ENCODE data around the gene SNRPA. TPM values are rescaled to one million over a fixed set of nuclear protein-coding genes. Genes with fewer than 3 reads are reported as not detected.

SNRPA gene
- total and polyA plus RNA-seq, 7 experiments from 2014 or later = 44.1 to 166 (median 69.9) TPM

DNA sequence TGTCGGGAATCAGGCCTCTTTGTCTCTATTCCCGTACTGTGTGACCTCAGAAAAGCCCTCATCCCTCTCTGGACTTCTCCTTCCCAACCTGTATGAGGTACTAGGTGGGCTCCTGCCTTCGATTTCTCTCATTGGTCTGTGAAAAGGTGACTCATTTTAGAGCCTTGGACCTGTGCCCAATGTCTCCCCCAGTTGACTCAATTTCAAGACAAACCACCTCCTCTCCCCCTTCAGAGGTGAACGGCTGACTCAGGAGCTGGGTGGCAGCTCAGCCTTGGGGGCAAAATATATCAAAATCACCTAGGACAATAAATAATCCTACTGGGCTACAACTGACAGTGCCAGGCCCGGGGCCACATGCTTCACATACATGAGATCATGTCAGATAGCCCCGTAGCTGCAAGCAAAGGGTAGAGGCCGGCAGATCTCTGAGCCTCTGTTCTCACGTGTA, 34.9 kb upstream of the SNRPA start:
- peak overlapping the region; percentile 92 for H3K27ac ChIP-seq (ENCODE audit: low read depth, low read length)
- Mint-ChIP-seq H3K4me3 (peak overlapping the region; percentile 87 to 99 (median 92)), H3K9me3 (no peaks in the 10 kb centered on the region), H3K36me3 (peaks cover 7 to 26% (median 11%) of the 10 kb centered on the region in 5 donors), H3K4me1 (peaks cover 49 to 75% (median 71%) of the 10 kb centered on the region in 7 donors), H3K27ac (peak overlapping the region; percentile 94 to 99 (median 97)), H3K27me3 (no peaks in the 10 kb centered on the region)
- no peak for ATAC-seq
- CTCF ChIA-PET = interaction anchor here (1.2 to 1.3 kb wide), 2 partner anchors 31 to 34 kb away, joined by 3 read pairs; partner anchors contain the start of gene ACTMAP
- DNase-seq = peak in 4 of 9 donors; percentile 3 to 71 (median 32)
- peaks cover 39 to 44% of the 10 kb centered on the region in 2 donors for H3K4me1 ChIP-seq (ENCODE audit: control insufficient read depth in 2 of 2, insufficient read depth in 2 of 2, low read length in 2 of 2)
- peak overlapping the region; percentile 75 for H3K4me3 ChIP-seq (ENCODE audit: low read length)
- POLR2A ChIA-PET = interaction anchor here (1.0 to 2.4 kb wide), 8 partner anchors 12 to 546 kb away, joined by 3 to 19 read pairs (median 7); partner anchors contain the start of genes ACTMAP, EGLN2, RAB4B and SNRPA
- H3K36me3 ChIP-seq (ENCODE audit: control insufficient read depth in 2 of 3, insufficient read depth in 3 of 3, low read length in 3 of 3) = peaks cover 0 to 4% (median 3%) of the 10 kb centered on the region in 3 experiments
- no peaks in the 10 kb centered on the region for H3K9me3 ChIP-seq (ENCODE audit: control insufficient read depth in 2 of 3, low read length in 3 of 3)
- H3K27me3 ChIP-seq (ENCODE audit: control insufficient read depth in 2 of 2, insufficient read depth in 2 of 2, low read length in 2 of 2) = no peaks in the 10 kb centered on the region
- intact Hi-C loops (cut with micrococcal nuclease) = loop anchor here (1.0 to 10.0 kb wide), 16 partner anchors 34 to 1374 kb away; partner anchors contain the start of genes BLVRB (in 2 of the 2), RAB4B (in 2 of the 2), SPTBN4 (in 2 of the 2) and ACTMAP (in 1 of the 2)

DNA sequence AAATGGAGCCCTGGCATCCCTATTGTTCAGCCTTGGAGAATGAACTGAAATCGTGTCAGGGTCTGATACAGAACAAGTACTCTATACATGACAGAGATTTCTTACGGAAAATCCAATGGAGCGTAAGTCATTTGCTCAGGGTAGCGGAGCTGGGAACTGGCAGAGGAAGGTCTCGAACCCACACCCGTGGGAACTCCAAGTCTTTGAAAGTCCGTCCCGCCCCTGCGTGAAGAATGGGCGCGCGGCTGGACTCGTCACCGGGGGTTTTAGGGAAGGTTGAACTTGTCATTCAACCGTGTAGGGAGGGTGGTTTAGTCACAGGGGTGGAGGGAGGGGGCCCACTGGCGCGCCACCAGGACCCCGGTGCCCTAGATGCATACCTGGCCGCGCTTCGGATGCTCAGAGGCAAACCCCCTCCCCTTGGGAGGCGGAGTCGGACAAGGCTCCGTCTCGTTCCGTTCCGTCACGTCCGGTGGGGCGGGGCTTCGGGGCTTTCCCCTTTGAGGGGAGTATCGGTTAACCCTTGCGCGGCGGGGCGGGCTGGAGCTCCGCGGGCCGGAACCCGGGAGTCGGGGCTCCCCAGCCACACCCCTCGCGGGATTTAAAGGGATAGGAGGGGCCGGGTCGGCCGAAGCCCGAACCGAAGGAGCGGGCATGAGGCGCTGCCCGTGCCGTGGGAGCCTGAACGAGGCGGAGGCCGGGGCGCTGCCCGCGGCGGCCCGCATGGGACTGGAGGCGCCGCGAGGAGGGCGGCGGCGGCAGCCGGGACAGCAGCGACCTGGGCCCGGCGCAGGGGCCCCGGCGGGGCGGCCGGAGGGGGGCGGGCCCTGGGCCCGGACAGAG, 34.3 kb upstream of the SNRPA start, which contains the start of the genes COQ8B and ITPKC:
Gene COQ8B, minus strand, starts transcription at position 405 of the 843 bp plus-strand sequence. CDS start 2,254 bp downstream, outside the sequence.
Gene ITPKC, plus strand, starts transcription at position 631 of the 843 bp plus-strand sequence. Its CDS starts 24 bp downstream, at position 655.
- DNase-seq (peak; percentile 96 to 100 (median 99)), ATAC-seq (peak; percentile 88)
- H3K4me3 ChIP-seq (ENCODE audit: low read length) = peak within 1 kb of the TSS; percentile 75
- H3K27me3 Mint-ChIP-seq = no peaks in the 10 kb centered on the region
- H3K4me3 Mint-ChIP-seq = peak within 1 kb of the TSS; percentile 87 to 99 (median 94)
- H3K36me3 ChIP-seq (ENCODE audit: control insufficient read depth in 2 of 3, insufficient read depth in 3 of 3, low read length in 3 of 3) = peaks cover 0 to under 1% (median 0%) of the 10 kb centered on the region in 3 experiments
- POLR2A ChIA-PET = interaction anchor here (0.6 to 2.4 kb wide), 10 partner anchors 13 to 647 kb away, joined by 3 to 19 read pairs (median 4); partner anchors contain the start of genes ACTMAP, EGLN2, RAB4B and SNRPA
- peaks cover 39 to 44% of the 10 kb centered on the region in 2 donors for H3K4me1 ChIP-seq (ENCODE audit: control insufficient read depth in 2 of 2, insufficient read depth in 2 of 2, low read length in 2 of 2)
- H3K36me3 Mint-ChIP-seq = peaks cover under 1 to 24% (median 5%) of the 10 kb centered on the region in 5 donors
- peaks cover 43 to 74% (median 68%) of the 10 kb centered on the region in 7 donors for H3K4me1 Mint-ChIP-seq
- intact Hi-C loops (cut with micrococcal nuclease) = loop anchor here (1.0 to 10.0 kb wide), 16 partner anchors 34 to 1374 kb away; partner anchors contain the start of genes BLVRB (in 2 of the 2), RAB4B (in 2 of the 2), SPTBN4 (in 2 of the 2) and ACTMAP (in 1 of the 2)
- H3K9me3 Mint-ChIP-seq = no peaks in the 10 kb centered on the region
- H3K27ac ChIP-seq (ENCODE audit: low read depth, low read length) = peak within 1 kb of the TSS; percentile 92
- peak within 1 kb of the TSS; percentile 94 to 99 (median 97) for H3K27ac Mint-ChIP-seq
- CTCF ChIA-PET = interaction anchor here (1.0 to 1.3 kb wide), 4 partner anchors 27 to 103 kb away, joined by 3 to 6 read pairs (median 3); partner anchors contain the start of gene ACTMAP
- H3K27me3 ChIP-seq (ENCODE audit: control insufficient read depth in 2 of 2, insufficient read depth in 2 of 2, low read length in 2 of 2) = no peaks in the 10 kb centered on the region
- H3K9me3 ChIP-seq (ENCODE audit: control insufficient read depth in 2 of 3, low read length in 3 of 3) = no peaks in the 10 kb centered on the region

DNA sequence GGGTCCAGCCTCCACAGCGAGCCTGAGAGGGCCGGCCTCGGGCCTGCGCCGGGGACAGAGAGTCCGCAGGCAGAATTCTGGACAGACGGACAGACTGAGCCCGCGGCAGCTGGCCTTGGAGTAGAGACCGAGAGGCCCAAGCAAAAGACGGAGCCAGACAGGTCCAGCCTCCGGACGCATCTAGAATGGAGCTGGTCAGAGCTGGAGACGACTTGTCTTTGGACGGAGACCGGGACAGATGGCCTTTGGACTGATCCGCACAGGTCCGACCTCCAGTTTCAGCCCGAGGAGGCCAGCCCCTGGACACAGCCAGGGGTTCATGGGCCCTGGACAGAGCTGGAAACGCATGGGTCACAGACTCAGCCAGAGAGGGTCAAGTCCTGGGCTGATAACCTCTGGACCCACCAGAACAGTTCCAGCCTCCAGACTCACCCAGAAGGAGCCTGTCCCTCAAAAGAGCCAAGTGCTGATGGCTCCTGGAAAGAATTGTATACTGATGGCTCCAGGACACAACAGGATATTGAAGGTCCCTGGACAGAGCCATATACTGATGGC, 33.6 kb upstream of the SNRPA start:
- H3K9me3 ChIP-seq (ENCODE audit: control insufficient read depth in 2 of 3, low read length in 3 of 3) = no peaks in the 10 kb centered on the region
- ChIA-PET CTCF (interaction anchor here (1.0 to 1.3 kb wide), 3 partner anchors 26 to 102 kb away, joined by 3 to 6 read pairs (median 3); no protein-coding TSS in a partner anchor), POLR2A (interaction anchor here (0.8 to 2.4 kb wide), 8 partner anchors 13 to 545 kb away, joined by 3 to 19 read pairs (median 7); partner anchors contain the start of genes ACTMAP, EGLN2, RAB4B and SNRPA)
- Mint-ChIP-seq H3K27me3 (no peaks in the 10 kb centered on the region), H3K9me3 (no peaks in the 10 kb centered on the region), H3K4me1 (peaks cover 42 to 80% (median 72%) of the 10 kb centered on the region in 7 donors), H3K4me3 (peak overlapping the region; percentile 81 to 96 (median 90)), H3K36me3 (peaks cover 0 to 27% (median 5%) of the 10 kb centered on the region in 5 donors), H3K27ac (peak overlapping the region in 5 of 9 donors; percentile 62 to 84 (median 70))
- ATAC-seq = no peak
- H3K4me1 ChIP-seq (ENCODE audit: control insufficient read depth in 2 of 2, insufficient read depth in 2 of 2, low read length in 2 of 2) = peaks cover 39 to 48% of the 10 kb centered on the region in 2 donors
- DNase-seq = peak in 4 of 9 donors; percentile 7 to 17 (median 10)
- peak overlapping the region; percentile 92 for H3K27ac ChIP-seq (ENCODE audit: low read depth, low read length)
- peaks cover 0 to 3% (median 0%) of the 10 kb centered on the region in 3 experiments for H3K36me3 ChIP-seq (ENCODE audit: control insufficient read depth in 2 of 3, insufficient read depth in 3 of 3, low read length in 3 of 3)
- intact Hi-C loops (cut with micrococcal nuclease) = loop anchor here (1.0 to 10.0 kb wide), 13 partner anchors 81 to 1375 kb away; partner anchors contain the start of genes BLVRB (in 2 of the 2), SPTBN4 (in 2 of the 2), AKT2 (in 1 of the 2) and BCKDHA (in 1 of the 2)
- H3K27me3 ChIP-seq (ENCODE audit: control insufficient read depth in 2 of 2, insufficient read depth in 2 of 2, low read length in 2 of 2) = no peaks in the 10 kb centered on the region
- H3K4me3 ChIP-seq (ENCODE audit: low read length) = peak overlapping the region; percentile 75

DNA sequence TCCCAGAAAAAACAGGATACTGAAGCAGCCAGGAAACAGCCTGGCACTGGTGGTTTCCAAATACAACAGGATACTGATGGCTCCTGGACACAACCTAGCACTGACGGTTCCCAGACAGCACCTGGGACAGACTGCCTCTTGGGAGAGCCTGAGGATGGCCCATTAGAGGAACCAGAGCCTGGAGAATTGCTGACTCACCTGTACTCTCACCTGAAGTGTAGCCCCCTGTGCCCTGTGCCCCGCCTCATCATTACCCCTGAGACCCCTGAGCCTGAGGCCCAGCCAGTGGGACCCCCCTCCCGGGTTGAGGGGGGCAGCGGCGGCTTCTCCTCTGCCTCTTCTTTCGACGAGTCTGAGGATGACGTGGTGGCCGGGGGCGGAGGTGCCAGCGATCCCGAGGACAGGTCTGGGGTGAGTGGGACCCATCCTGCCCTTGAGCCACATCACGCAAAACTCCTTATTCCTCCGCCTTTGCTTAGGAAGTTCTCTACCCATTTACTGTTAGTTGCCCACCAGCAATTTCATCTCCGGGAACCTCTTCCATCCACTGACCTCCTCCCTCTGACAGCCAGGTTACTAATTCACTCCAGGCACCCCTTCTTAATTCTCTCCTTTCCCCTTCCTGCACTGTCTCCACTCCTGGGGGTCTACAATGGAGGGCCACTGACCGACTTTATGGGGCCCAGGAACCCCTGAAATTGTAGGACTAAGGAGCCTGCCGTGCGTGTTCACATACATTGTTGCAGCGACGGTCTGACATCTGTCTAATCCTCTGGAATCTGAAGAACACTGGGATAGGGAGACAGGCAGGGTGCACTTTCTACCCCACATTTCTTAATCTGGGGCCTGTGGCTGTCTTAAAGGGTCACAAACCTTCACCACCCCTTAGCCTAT, 32.9 kb upstream of the SNRPA start:
- Histone ChIP-seq H3K36me3 (ENCODE audit: control insufficient read depth in 2 of 3, insufficient read depth in 3 of 3, low read length in 3 of 3) (peaks cover 0 to 6% (median 0%) of the 10 kb centered on the region in 3 experiments), H3K9me3 (ENCODE audit: control insufficient read depth in 2 of 3, low read length in 3 of 3) (no peaks in the 10 kb centered on the region), H3K4me1 (ENCODE audit: control insufficient read depth in 2 of 2, insufficient read depth in 2 of 2, low read length in 2 of 2) (peaks cover 39 to 48% of the 10 kb centered on the region in 2 donors), H3K27ac (ENCODE audit: low read depth, low read length) (peak overlapping the region; percentile 92), H3K27me3 (ENCODE audit: control insufficient read depth in 2 of 2, insufficient read depth in 2 of 2, low read length in 2 of 2) (no peaks in the 10 kb centered on the region), H3K4me3 (ENCODE audit: low read length) (peak overlapping the region; percentile 75)
- Mint-ChIP-seq H3K4me3 (peak overlapping the region; percentile 81 to 96 (median 90)), H3K9me3 (no peaks in the 10 kb centered on the region), H3K27ac (peak overlapping the region; percentile 74 to 94 (median 86)), H3K36me3 (peaks cover 0 to 27% (median 4%) of the 10 kb centered on the region in 5 donors), H3K27me3 (no peaks in the 10 kb centered on the region), H3K4me1 (peaks cover 42 to 82% (median 70%) of the 10 kb centered on the region in 7 donors)
- DNase-seq = no peak
- CTCF ChIA-PET = interaction anchor here (0.7 to 1.0 kb wide), 2 partner anchors 25 to 40 kb away, joined by 3 read pairs; no protein-coding TSS in a partner anchor
- intact Hi-C loops (cut with micrococcal nuclease) = loop anchor here (1.0 to 10.0 kb wide), 13 partner anchors 80 to 1376 kb away; partner anchors contain the start of genes BLVRB (in 2 of the 2), SPTBN4 (in 2 of the 2), AKT2 (in 1 of the 2) and BCKDHA (in 1 of the 2)
- POLR2A ChIA-PET = interaction anchor here (0.6 to 2.4 kb wide), 6 partner anchors 33 to 88 kb away, joined by 3 to 19 read pairs (median 10); partner anchors contain the start of genes ACTMAP, EGLN2, RAB4B and SNRPA
- ATAC-seq = no peak
